HG02981 (cell line): Measurements from ENCODE around the gene MECR.

Experiments
- ATAC-seq: cut with Tn5 transposase; IDR thresholded peaks from one replicate; pipeline ENCODE4 v1.9.1; 2021; ENCODE audit warnings: mild to moderate bottlenecking, moderate library complexity; ENCODE audit not compliant: unreplicated experiment

Gene MECR

DNA sequence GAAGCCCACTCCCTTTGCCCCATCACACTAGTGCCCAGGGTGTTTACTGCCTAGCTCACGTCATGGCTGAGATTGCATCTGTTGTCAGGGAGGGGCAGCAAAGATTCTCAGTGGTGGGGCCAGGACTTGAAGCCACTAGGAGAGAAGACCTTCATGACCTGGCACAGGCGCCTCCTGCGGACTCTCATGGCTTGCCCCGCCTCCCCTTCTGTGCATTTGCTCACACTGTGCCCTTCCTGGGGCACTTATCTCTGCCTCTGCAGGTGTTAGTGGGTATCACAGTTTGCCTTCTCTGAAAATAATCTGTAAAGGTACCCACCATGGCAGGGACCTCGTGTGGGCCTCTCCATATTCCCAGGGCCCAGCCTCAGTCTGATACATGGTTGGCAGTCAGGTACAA lies 25.7 kb upstream of the MECR start:
- ATAC-seq: no peak

DNA sequence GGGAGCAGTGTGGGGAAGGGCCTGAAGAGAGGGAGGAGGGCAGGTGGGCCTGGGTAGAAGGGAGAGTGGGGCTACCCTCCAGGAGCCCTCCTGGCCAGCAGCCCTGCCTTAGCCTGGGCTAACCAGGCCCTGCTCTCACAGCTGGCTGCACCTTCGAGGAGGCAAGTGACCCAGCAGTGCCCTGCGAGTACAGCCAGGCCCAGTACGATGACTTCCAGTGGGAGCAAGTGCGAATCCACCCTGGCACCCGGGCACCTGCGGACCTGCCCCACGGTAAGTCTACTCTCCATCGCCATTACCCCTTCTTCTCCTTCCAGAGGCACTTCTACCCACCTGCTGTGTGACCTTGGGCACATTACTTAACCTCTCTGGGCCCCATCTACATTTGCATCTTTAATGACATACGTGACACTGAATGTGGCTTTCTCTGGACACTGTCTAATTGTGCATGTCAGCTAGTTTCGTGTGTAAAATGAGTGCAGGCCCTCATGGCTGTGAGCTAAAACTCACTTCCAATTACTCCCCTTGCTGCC lies 24.5 kb upstream of the MECR start:
- ATAC-seq: no peak

DNA sequence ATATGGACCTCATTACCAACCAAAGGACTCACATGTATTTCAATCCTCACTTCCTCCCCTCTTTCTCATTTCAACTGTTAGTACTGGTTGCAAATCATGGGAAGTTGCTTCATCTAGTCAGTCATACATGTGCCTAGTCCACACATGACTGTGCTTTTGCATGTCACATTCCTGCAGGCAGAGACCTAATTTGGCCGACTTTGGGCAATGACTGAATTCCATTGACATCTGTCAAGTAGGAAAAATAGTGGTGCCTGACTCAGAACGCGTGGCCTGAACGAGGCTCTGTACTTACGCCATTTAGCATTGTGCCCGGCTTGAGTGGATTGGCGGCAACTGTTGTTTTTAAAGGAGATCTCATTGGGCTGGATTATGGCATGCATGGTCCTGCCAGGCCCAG lies 23.6 kb upstream of the MECR start:
- ATAC-seq: no peak

DNA sequence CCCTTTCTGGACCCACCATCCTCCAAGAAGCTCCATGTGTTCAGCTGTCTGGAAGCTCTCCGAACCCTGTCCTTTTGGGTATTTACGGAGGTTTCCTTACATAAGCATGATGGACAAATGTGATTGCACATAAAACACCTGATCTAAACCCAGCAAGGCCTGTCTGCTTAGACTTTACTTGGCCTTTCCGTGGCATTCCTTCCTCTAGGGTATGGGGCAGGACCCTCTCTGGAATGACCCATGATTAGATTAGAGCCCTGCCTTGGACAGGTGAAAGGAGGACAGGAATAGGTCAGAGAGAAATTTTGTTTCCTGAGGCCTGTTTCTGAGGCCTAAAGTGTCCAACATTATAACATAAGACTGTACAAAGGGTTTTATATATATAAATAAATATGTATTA lies 22.4 kb upstream of the MECR start:
- ATAC-seq: no peak

DNA sequence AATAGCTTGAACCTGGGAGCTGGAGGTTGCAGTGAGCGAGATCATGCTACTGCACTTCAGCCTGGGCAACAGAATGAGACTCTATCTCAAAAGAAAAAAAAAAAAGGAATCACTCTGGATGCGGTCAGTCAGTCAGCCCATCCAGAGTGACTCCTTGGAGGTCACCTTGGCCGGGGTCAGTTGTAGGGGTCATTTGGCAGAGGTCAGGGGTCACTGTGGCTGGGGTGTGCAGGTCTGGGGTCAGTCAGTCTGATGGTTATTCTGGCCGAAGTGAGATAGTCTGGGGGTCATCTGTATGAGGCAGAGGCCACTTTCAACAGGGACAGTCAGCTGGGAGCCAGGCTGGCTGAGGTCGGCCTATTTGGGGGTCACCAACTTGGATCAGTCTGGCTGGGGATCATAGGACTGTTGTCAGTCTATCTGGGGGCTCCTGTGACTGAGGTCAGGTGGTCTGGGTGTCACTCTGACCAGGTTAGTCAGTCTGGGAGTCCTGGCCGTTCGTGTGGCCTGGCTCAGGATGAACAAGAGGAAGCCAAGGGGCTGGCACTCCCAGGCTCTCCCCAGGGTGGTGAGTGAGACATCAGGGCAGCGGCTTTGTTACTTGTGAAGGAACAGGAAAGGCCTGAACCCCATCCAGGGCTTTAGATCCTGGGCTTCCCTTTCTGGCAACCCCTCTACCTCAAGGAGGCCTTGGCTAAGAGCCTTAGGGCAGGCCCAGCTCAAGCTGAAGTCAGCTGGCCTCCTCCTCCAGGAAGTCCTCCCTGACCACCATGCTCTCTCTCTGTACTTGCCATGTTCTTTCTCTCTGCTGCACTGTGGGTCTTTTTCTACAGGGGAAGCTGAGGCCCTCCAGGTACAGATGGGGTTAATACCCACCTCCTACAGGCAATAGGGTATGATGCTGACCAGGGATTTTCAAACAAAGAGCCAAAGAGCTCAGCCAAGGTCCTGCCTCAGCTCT lies 20.7 kb upstream of the MECR start:
- ATAC-seq: no peak

DNA sequence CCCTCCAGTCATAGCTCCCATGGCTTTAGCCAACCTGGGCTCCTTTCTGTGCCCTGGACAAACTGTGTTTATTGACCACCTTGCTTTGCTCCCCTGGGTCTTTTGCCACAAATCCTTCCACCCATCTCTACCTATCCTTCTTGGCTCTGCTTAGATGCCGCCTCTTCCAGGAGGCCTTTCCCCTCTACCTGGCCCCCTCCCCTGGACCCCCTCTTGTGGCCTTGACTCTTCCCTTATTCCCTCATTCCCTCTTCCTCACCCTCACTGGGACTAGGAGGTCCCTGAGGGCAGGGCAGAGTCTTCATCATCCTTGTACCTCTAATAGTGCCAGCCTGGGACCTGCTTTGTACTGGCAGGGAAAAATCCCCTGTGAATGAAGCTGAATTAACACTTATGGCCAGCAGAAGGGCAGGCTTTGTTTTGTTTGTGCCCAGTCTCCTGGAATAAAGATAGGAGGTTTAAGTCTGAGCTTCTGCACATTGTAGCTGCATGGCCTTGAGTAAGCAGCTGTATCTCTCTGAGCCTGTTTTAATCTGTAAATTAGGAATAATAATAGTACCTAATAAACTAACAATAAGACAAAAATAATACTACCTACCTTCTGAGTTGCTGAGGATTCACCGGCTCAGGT lies 19.3 kb upstream of the MECR start:
- ATAC-seq: no peak

DNA sequence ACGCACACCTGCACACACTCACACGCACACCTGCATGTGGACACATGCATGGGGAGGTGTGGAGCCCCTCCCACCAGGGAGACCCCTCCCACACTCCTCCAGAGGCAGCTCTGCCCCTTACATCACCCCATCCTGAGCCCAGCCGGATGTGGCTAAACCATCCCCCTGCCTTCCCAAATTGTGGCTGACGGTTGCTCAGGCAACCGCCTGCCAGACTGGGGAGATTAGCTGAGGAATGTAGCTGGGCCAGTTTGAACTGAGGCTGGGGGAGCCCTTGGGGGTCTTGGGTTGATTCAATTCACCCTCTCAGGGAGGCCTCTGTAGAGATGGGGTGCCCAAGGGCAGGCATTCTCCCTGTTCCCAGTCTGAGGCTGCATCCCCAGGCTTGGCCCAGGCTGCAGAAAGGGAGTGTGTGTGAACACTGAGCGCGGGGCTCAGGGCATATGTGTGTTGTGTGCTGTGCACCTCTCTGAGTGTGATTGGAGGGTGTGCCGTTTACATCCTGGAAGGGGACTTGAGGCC lies 18.5 kb upstream of the MECR start:
- no peak for ATAC-seq

DNA sequence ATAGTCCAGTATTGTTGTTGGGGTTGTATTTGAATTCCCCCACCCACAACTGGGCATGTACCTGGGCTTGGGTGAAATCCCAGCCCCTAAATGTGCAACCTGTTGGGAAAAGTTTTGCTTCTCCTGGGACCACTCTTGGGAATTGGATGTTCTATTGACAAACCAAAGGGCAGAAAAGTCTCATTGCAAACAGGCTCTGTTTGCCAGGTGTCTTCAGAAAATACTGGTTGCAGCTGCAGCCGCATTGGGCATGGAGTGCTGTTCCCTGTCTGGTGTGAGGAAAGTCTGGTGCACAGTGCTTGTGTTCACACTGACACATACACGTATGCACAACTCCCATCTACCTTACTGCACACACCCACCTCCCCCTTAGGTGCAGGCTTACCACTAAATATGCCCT lies 17.7 kb upstream of the MECR start:
- ATAC-seq: no peak

DNA sequence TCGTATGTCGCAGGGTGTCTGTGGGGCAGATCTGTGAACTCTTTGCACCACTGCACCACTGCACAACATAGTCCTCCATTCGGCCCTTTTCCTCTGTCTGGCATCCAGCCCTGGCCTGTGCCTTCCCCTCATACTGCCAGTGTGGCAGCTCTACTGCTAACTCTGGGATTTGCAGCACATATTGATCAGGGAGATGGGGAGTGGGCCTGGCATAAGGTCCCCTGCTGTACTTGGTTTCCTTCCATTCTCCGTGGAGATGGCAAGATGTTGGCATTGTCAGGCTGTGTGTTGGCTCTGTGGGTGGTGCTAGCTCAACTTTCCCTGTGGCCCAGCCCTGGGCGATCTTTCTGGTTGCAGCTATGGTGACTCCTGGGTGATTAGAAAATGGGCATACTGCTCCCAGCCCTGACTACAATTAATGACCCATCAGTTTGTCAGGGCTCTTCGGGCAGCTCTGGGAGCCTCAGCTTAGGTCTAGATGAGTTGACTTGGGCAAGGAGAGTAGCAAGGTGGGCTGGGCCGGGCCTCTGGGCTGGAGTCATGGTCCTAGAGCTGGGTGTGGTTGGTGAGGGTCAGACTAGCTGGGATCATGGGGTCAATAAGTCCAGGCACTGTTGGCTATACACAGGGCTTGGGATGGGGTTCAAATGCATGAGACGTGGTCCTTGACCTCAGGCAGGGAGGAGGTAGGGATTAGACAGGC lies 17.0 kb upstream of the MECR start:
- ATAC-seq: no peak

DNA sequence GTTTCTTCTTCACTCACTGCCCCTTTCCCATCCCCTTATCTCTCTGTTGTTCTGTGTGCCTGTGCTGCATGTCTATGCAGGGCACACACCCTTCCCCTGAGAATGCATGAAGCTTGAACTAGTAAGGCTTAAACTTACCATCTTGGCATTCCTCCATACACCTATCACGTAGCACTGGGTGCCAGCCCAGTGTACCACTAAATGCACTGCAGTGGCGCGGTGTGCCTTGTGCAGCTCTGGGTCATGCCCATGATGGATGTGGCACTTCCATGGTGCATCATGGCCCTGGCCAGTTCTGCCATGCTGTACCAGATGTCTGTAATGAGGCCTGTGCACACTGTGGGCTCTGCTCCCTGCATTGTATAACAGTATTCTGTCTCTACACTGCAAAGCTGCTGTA lies 16.3 kb upstream of the MECR start:
- no peak for ATAC-seq

DNA sequence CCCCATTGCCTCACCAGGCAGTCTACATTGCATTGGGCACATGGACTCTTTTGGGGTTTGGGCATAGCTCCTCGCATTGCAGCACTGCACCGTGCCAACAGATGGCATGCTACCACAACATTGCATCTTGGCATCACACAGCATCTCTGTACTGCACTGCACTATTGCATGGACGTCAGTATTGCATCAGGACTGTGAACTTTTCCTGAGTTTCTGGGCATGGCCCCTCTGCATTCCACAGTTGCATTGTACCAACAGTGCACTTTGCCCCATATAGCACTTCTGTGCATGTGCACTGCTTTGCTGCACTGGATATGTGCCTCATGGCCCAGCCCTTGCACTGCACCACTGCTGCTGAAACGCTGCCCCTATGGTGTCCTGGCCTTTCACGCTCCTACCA lies 15.1 kb upstream of the MECR start:
- ATAC-seq: no peak

DNA sequence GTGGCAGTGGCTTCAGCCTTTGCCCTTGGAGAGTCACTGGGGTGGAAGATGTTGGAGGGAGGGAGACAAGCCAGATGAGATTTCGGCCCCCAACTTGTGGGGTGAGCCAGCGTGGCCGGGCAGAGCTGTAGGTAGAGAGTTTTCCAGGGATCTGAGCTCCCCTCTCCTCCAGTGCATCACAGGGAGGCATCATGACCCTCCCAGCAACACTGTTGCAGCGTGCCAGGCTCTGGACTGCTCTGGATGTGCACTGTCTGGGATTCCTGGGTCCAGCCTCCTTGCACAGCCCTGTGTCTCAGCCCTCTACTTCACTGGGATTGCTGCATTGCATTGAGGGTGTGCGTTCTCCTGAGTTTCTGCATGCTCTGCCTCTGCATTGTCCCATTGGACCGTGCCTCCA lies 14.5 kb upstream of the MECR start:
- no peak for ATAC-seq

DNA sequence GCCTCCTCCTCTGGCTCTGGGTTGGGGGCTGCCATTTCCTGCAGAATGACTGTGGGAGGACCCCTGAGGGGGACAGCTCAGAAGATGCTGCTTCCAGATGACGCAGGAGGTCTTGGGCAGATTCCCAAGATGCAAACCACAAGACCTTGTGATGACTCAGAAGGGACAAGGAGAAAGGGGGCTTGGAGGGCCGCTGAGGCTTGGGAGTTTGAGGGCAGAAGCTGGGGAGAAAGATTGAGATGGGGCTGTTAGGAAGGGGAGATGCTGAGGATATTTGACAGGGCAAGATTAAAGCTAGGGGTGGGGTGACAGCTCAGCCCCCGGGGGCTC lies 13.1 kb upstream of the MECR start:
- no peak for ATAC-seq

DNA sequence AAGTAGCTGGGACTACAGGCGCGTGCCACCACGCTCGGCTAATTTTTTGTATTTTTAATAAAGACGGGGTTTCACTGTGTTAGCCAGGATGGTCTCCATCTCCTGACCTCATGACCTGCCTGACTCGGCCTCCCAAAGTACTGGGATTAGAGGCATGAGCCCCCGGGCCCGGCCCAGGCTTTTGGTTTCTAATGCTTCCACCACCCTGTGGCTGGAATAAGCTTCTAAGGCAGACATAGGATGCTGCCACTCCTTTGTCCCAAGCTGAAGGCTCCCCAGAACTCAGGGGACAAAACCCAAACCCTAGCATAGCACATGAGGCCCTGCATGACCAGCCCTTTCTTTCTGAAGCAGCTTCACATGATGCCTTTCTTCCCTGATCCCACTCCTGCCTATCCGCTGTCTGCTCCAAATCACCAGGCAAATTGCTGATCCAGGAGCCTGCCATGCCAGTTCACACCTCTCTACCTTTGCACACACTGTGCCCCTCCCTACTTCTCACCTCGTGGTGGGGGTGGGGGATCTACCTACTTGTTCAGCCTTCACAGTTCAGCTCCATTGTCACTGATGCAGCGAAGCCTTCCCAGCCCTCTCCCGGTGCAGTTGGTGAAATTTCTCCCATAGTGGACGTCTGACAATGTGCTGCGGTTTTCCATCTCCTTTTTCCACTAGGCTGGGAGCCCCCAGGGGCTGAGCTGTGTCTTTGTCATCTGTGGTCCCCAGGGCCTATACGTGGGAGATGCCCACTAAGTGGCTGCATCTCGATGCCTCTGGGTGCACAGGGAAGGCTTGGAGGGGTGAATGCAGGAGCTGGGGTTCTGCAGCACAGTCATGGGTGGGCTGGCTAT lies 12.5 kb upstream of the MECR start:
- ATAC-seq: no peak

DNA sequence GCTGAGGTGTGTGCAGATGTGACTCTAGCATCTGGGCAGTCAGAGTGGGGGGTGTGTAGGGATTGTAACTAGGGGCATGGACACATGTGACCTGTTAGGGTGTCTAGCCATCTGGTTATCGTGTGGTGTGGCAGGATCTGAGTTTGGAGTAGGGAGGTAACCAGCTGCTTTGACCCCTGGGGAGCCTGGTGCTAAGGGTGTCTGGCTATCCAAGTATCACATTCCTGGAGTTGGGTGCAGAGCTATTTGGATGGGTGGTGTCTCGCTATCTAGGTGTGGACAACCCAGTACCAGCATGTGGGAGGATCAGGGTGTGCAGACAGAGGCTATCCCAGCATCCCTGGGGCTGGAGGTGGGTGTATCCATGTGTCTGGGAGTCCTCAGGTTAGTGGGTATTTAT lies 10.3 kb upstream of the MECR start:
- ATAC-seq: no peak

DNA sequence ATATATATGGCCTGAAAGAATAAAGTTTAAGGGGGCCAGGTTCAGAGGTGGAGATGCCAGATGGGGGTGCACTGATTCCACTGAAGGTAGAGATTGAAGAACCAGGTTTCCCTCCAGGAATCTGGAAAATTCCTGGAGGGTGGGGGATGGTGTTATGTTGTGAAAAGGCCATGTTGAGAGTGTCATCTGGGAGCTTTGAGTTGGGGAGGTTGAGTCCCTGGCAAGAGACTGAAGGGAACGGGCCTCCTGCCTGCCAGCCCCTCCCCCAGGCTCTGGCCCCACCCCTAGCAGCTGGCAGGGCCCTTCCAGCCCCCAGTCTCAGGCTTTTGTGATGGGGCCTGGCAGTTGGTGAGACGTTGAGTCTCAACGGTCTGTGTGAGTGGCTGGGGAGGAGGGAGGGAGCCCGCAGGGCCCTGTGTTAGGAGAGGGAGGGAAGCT lies 9.7 kb upstream of the MECR start:
- ATAC-seq: no peak

DNA sequence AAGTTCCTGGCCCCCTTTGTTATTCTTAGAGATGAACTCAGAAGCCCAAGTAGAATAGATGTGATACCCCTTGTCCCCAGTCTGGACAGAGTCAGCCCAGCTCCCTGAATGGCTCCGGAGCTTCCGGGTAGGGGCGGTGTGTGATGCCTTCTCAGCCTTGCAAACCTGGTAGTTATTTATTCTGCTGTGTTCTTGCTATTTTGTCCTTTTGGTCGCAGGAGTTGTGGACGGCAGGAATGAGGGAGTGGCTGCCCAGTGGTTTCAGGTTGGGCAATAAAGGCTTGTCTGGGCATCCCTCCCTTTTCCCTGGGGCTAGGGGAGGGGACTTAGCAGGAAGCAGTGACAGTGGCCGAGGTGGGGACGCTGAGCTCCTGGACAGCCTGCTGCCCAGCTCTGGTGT lies 8.4 kb upstream of the MECR start:
- ATAC-seq: no peak

DNA sequence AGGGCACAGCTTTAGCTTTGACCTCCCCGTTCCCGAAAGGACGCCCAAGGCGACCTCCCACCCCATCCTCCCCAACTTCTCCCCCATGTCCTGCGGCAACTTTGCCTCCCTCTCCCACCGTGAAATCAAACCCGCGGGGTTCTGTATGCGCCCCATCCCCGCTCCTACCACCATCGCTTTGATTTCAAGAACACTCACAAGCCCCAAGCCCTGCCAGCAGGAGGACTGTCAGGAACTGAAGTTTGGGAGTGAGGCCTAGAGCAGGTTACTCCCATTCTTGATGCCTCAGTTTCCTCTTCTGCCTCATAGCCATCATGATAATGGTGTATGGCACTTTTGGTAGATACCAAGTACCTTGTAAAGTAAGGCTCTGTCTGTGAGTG lies 7.9 kb upstream of the MECR start:
- no peak for ATAC-seq

DNA sequence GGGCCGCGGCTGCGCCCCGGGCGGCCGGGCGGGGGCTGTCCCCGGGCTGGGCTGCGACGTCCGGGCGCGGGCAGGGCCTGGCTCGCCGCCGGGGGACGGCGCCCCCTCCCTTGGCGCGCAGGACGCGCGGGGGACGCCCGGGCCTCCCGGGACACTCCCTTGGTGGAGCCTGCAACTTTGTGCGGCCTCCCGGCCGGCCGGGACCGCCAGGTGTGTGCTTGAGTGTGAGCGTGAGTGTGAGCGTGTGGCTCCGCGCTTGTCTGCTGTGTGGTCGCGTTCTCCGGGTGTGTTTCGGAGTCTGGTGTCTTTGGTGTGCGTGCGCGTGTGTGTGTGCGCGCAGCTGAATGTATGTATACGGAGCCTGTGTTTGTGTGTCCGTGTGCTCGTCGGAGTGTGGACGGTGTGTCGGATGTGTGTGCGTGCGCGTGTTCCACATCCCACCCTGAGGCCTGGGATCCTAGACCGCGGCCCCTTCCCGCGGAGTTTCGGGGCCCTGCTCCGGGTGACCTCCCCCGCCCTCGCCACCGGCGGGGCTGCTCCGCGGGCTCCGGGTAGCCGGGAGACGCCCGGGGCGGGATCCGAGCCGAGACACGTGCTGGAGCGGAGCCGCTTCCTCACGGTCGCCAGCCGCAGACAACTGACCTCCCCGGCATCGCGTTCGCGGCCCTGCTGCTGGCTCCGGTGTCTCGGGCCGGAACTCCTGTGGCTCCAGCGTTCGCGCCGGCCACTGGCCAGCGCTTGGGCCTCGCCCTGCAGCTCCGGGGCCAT lies 7.3 kb upstream of the MECR start:
- no peak for ATAC-seq
